Brain microvascular endothelial cell (primary cell): Measurements from ENCODE around the gene EEF1G.
A peak's percentile ranks its signal among the peaks of the same experiment; 100 is the strongest.

Experiments used
- DNase-seq: peaks from one replicate; pipeline ENCODE4 v3.0.0-alpha.2; 2020
- H3K27ac ChIP-seq: fragments of 250-450 bp; sonication (Bioruptor Pico); 2 replicates; pipeline ENCODE4 v1.5.1; 2020; ENCODE audit warnings: mild to moderate bottlenecking, moderate library complexity
- H3K27me3 ChIP-seq: fragments of 250-450 bp; sonication (Bioruptor Pico); replicated peaks from 2 replicates; pipeline ENCODE4 v1.5.1; 2020; ENCODE audit warnings: mild to moderate bottlenecking
- H3K36me3 ChIP-seq: fragments of 250-450 bp; sonication (Bioruptor Pico); replicated peaks from 2 replicates; pipeline ENCODE4 v1.5.1; 2020; ENCODE audit warnings: mild to moderate bottlenecking
- H3K4me3 ChIP-seq: 2 replicates; pipeline ENCODE4 v1.5.1; 2011; ENCODE audit warnings: low read depth, mild to moderate bottlenecking, control low read depth, low read length, moderate library complexity
- CTCF ChIP-seq: IDR thresholded peaks from 2 replicates; pipeline ENCODE4 v1.5.1; 2011; ENCODE audit warnings: low read depth, mild to moderate bottlenecking, moderate library complexity, low read length, control low read depth, inconsistent platforms; ENCODE audit errors: missing control alignments
- in situ Hi-C: cut with HindIII; loops from 2 replicates; pipeline ENCODE4 v1.10.0; 2017; ENCODE audit warnings: low sequenced_read_pairs, low pct_ligation_motif_present

Gene EEF1G

GRCh38 chr11:62577046-62577714 is 3.5 kb upstream of the EEF1G start:
- Histone ChIP-seq H3K4me3 (no peak overlapping the region), H3K27me3 (no peaks in the 10 kb centered on the region), H3K27ac (no peak overlapping the region), H3K36me3 (peaks cover 25% of the 10 kb centered on the region)
- in situ Hi-C loops: no loop called here
- no peak for DNase-seq
- TF ChIP-seq CTCF: no peak

GRCh38 chr11:62575837-62576236 is 2.1 kb upstream of the EEF1G start:
- Histone ChIP-seq H3K27me3 (no peaks in the 10 kb centered on the region), H3K36me3 (peaks cover 32% of the 10 kb centered on the region), H3K4me3 (no peak overlapping the region), H3K27ac (no peak overlapping the region)
- DNase-seq: no peak
- no peak for TF ChIP-seq CTCF
- in situ Hi-C loops: no loop called here

GRCh38 chr11:62575156-62575555 is 1.5 kb upstream of the EEF1G start:
- no peaks in the 10 kb centered on the region for H3K27me3 ChIP-seq
- TF ChIP-seq CTCF: no peak
- H3K27ac ChIP-seq: peak overlapping the region; percentile 90
- no peak for DNase-seq
- H3K36me3 ChIP-seq: peaks cover 37% of the 10 kb centered on the region
- in situ Hi-C loops: no loop called here
- H3K4me3 ChIP-seq: peak overlapping the region; percentile 75

- Histone ChIP-seq H3K27me3 (no peaks in the 10 kb centered on the region), H3K27ac (peak overlapping the region; percentile 90), H3K4me3 (peak overlapping the region; percentile 75), H3K36me3 (peaks cover 40% of the 10 kb centered on the region)
- no peak for DNase-seq
- in situ Hi-C loops: loop anchor here (25.0 kb wide), 1 partner anchor 187 kb away; no protein-coding TSS in a partner anchor
- no peak for TF ChIP-seq CTCF
Observed at GRCh38 chr11:62574363-62575071, 826 bp upstream of the EEF1G start.

GRCh38 chr11:62573006-62573591 is 592 bp downstream of the EEF1G start:
- in situ Hi-C loops: loop anchor here (25.0 kb wide), 1 partner anchor 186 kb away; no protein-coding TSS in a partner anchor
- peaks cover 45% of the 10 kb centered on the region for H3K36me3 ChIP-seq
- H3K27ac ChIP-seq: peak overlapping the region; percentile 56
- DNase-seq: no peak
- H3K4me3 ChIP-seq: peak overlapping the region; percentile 98
- H3K27me3 ChIP-seq: no peaks in the 10 kb centered on the region
- no peak for TF ChIP-seq CTCF
